Measurements from ENCODE around the gene TM4SF4. TPM values are rescaled to one million over a fixed set of nuclear protein-coding genes. Genes with fewer than 3 reads are reported as not detected.

Gene TM4SF4
- total RNA-seq, 1 experiment from 2014 or later = 1.4 TPM

DNA sequence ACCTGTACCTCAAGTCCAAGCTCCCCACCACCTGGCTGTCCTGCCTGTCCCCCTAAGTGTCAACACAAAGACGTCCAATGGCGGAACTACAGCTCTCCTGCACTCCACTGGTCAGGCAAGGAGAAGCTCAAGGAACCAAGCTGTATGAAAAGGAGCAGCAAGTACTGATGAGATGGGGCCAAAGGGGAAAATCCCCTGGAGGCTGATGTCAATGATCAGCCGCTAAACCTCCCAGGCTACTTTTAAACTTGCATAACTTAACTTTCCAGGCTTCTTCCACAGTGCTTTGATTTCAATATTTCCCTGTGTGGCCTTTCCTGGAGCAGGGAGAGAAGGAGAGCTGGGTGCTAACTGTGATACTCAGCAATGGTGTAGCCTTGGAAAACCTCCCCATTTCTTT is 35.0 kb downstream of the TM4SF4 start (continued):
- TF ChIP-seq ELF4 (CRISPR knock-in tag; IDR thresholded peaks at IDR 0.05; ENCODE audit: low read depth) = no peak
- TF ChIP-seq TCF7 (CRISPR knock-in tag; IDR thresholded peaks at IDR 0.05; ENCODE audit: low read depth) = no peak
- TF ChIP-seq SOX15 (CRISPR knock-in tag; IDR thresholded peaks at IDR 0.05) = no peak
- TF ChIP-seq ZSCAN18 (CRISPR knock-in tag; IDR thresholded peaks at IDR 0.05) = no peak

- ChIA-PET CTCF (interaction anchor here (1.1 to 2.0 kb wide), 2 partner anchors 261 to 298 kb away, joined by 4 read pairs; no protein-coding TSS in a partner anchor), POLR2A (no interaction called here)
- DNase-seq (ENCODE audit: low spot score) (no peak), ATAC-seq (no peak)
- Mint-ChIP-seq H3K9me3 (no peaks in the 10 kb centered on the region), H3K4me3 (no peak overlapping the region), H3K27me3 (ENCODE audit: low read depth) (no peaks in the 10 kb centered on the region), H3K27ac (no peak overlapping the region), H3K36me3 (no peaks in the 10 kb centered on the region), H3K4me1 (no peaks in the 10 kb centered on the region; the same call in 1 of the 2 replicates)
- TF ChIP-seq ZNF423 (CRISPR knock-in tag; IDR thresholded peaks at IDR 0.05) = no peak
- TF ChIP-seq HMGXB4 (CRISPR knock-in tag; IDR thresholded peaks at IDR 0.05) = no peak
- TF ChIP-seq, protein P1, sequence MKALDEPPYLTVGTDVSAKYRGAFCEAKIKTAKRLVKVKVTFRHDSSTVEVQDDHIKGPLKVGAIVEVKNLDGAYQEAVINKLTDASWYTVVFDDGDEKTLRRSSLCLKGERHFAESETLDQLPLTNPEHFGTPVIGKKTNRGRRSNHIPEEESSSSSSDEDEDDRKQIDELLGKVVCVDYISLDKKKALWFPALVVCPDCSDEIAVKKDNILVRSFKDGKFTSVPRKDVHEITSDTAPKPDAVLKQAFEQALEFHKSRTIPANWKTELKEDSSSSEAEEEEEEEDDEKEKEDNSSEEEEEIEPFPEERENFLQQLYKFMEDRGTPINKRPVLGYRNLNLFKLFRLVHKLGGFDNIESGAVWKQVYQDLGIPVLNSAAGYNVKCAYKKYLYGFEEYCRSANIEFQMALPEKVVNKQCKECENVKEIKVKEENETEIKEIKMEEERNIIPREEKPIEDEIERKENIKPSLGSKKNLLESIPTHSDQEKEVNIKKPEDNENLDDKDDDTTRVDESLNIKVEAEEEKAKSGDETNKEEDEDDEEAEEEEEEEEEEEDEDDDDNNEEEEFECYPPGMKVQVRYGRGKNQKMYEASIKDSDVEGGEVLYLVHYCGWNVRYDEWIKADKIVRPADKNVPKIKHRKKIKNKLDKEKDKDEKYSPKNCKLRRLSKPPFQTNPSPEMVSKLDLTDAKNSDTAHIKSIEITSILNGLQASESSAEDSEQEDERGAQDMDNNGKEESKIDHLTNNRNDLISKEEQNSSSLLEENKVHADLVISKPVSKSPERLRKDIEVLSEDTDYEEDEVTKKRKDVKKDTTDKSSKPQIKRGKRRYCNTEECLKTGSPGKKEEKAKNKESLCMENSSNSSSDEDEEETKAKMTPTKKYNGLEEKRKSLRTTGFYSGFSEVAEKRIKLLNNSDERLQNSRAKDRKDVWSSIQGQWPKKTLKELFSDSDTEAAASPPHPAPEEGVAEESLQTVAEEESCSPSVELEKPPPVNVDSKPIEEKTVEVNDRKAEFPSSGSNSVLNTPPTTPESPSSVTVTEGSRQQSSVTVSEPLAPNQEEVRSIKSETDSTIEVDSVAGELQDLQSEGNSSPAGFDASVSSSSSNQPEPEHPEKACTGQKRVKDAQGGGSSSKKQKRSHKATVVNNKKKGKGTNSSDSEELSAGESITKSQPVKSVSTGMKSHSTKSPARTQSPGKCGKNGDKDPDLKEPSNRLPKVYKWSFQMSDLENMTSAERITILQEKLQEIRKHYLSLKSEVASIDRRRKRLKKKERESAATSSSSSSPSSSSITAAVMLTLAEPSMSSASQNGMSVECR (CRISPR knock-in tag; IDR thresholded peaks at IDR 0.05; ENCODE audit: borderline replicate concordance) = no peak
- no peak for TF ChIP-seq ZSCAN18 (CRISPR knock-in tag; IDR thresholded peaks at IDR 0.05)
- TF ChIP-seq, protein P2, sequence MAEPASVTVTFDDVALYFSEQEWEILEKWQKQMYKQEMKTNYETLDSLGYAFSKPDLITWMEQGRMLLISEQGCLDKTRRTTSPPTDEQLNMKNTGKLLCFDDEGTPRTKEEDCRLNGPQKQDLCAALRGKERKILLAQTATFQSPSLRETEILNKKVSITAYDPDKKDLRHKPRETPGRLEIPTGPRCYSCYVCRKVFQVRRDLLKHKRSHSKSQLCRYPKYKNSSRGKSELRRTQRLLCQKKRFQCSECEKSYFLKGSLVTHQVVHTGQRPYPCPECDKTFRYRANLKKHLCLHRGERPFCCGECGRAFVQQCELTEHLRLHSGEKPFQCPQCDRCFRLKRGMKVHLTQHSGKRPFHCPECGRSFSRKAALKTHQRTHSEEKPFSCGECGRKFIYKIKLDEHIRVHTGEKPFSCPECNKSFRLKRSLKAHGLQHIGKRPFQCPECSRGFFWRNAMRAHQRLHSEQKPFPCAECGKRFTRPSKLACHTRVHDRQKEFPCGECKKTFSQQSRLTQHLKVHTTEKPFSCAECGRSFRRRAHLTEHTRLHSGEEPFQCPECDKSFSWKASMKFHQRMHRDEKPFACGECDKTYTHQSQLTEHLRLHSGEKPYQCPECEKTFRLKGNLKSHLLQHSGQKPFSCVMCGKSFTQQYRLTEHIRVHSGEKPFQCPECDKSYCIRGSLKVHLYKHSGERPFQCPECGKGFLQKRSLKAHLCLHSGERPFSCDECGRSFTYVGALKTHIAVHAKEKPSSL (CRISPR knock-in tag; conservative IDR thresholded peaks at IDR 0.05) = no peak
- no peak for TF ChIP-seq FOXP1 (CRISPR knock-in tag; IDR thresholded peaks at IDR 0.05; ENCODE audit: borderline replicate concordance)
- TF ChIP-seq ATF6 (CRISPR knock-in tag; IDR thresholded peaks at IDR 0.05) = no peak
- TF ChIP-seq SMAD4 (CRISPR knock-in tag; IDR thresholded peaks at IDR 0.05) = no peak
- TF ChIP-seq, protein P3, sequence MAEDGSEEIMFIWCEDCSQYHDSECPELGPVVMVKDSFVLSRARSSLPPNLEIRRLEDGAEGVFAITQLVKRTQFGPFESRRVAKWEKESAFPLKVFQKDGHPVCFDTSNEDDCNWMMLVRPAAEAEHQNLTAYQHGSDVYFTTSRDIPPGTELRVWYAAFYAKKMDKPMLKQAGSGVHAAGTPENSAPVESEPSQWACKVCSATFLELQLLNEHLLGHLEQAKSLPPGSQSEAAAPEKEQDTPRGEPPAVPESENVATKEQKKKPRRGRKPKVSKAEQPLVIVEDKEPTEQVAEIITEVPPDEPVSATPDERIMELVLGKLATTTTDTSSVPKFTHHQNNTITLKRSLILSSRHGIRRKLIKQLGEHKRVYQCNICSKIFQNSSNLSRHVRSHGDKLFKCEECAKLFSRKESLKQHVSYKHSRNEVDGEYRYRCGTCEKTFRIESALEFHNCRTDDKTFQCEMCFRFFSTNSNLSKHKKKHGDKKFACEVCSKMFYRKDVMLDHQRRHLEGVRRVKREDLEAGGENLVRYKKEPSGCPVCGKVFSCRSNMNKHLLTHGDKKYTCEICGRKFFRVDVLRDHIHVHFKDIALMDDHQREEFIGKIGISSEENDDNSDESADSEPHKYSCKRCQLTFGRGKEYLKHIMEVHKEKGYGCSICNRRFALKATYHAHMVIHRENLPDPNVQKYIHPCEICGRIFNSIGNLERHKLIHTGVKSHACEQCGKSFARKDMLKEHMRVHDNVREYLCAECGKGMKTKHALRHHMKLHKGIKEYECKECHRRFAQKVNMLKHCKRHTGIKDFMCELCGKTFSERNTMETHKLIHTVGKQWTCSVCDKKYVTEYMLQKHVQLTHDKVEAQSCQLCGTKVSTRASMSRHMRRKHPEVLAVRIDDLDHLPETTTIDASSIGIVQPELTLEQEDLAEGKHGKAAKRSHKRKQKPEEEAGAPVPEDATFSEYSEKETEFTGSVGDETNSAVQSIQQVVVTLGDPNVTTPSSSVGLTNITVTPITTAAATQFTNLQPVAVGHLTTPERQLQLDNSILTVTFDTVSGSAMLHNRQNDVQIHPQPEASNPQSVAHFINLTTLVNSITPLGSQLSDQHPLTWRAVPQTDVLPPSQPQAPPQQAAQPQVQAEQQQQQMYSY (CRISPR knock-in tag; IDR thresholded peaks at IDR 0.05) = no peak
- TF ChIP-seq SP1 (CRISPR knock-in tag; conservative IDR thresholded peaks at IDR 0.05) = no peak
- no peak for TF ChIP-seq GABPB1 (CRISPR knock-in tag; IDR thresholded peaks at IDR 0.05)
- no peak for TF ChIP-seq EMX1 (CRISPR knock-in tag; IDR thresholded peaks at IDR 0.05)
- TF ChIP-seq ATF3 (CRISPR knock-in tag; conservative IDR thresholded peaks at IDR 0.05) = no peak
- no peak for TF ChIP-seq ZNF232 (CRISPR knock-in tag; IDR thresholded peaks at IDR 0.05)
These were observed 36.0 kb downstream of the TM4SF4 start for GRCh38 chr3:149510480-149510879.
